HG02610 (cell line): ENCODE results near the gene SLC11A1.

Source experiments
- ATAC-seq: cut with Tn5 transposase; IDR thresholded peaks from one replicate; pipeline ENCODE4 v1.9.1; 2021; ENCODE audit warnings: mild to moderate bottlenecking, moderate library complexity; ENCODE audit not compliant: unreplicated experiment

The SLC11A1 gene

GRCh38 chr2:218366621-218367414 lies 15.3 kb upstream of the SLC11A1 start:
- no peak for ATAC-seq

- ATAC-seq: peak; percentile 97
Measured at GRCh38 chr2:218367415-218368149, 14.5 kb upstream of the SLC11A1 start.

- no peak for ATAC-seq
Measured at GRCh38 chr2:218368150-218368528, 13.9 kb upstream of the SLC11A1 start.

- ATAC-seq: no peak
Measured at GRCh38 chr2:218368621-218369153, 13.4 kb upstream of the SLC11A1 start.

- ATAC-seq: no peak
Measured at GRCh38 chr2:218369330-218369729, 12.7 kb upstream of the SLC11A1 start.

DNA sequence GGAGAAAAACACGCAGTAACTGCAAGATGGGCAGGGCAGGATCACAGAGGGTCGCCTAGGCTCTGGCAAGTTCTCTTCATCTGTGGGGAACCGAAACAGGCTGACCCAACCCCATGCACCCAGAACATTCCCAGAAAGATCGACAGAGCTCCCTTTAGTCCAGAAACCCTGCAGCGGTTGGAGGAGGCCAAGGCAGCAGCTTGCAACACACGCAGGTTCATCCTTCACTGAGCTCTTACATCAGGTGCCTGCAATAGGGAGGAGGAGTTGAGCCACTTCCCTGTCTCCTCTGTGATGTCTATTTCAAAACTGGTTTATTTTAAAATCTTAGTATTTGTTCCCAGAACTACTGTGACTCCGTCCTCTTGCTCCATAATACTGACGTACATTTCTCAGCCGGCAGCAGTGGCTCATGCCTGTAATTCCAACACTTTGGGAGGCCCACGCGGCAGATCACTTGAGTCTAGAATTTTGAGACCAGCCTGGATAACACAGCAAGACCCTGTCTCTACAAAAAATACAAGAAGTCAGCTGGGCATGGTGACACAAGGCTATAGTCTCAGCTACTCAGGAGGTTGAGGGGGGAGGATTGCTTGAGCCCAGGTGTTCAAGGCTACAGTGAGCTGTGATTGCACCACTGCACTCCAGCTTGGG lies 11.5 kb upstream of the SLC11A1 start:
- no peak for ATAC-seq

DNA sequence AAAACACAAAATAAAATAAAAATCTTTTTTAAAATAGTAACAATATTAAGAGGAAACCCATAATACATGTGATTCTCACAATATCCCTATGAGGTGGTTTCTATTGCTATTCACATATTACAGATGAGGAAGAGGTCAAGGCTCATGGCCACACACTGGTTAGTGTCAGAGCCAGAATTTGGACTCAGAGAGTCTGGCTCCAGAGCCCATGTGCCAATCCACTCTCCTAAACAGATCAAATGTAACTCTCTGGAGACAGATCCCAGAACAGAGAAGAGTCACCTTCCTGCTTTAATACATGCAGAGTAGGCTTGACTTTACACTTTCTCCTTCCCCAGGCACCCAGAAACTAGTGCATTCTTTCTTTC lies 10.1 kb upstream of the SLC11A1 start:
- ATAC-seq: no peak

DNA sequence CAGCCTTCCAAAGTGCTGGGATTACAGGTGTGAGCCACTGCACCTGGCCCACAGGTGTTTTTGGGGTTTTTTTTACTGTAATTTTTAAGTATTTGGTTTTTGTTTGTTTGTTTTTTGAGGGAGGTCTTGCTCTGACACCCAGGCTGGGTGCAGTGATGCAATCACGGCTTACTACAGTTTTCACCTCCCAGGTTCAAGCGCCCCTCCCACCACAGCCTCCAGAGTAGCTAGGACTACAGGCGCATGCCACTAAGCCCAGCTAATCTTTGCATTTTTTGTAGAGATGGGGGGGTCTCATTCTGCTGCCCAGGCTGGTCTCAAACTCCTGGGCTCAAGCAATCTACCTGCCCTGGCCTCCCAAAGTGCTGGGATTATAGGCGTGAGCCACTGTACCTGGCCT lies 7.3 kb upstream of the SLC11A1 start:
- no peak for ATAC-seq

GRCh38 chr2:218375212-218375611 lies 6.9 kb upstream of the SLC11A1 start:
- ATAC-seq: no peak

DNA sequence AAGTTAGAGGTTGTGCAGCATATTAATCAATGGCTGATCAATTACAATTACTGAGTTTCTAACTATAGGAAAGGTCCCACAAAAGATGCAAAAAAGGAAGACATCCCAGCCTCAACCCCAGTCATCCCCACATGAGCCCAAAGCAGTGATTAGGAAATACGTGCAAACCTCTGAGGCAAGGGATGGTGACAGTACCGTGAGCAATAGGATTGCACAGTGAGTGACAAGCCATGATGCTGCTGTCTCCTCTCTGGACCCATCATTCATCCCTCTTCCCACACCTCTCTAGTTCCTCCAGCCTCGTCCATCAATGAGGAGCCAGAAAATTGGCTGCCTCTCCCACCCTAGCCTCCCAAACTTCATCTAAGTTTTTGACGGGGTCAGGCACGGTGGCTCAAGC lies 4.0 kb upstream of the SLC11A1 start:
- no peak for ATAC-seq

DNA sequence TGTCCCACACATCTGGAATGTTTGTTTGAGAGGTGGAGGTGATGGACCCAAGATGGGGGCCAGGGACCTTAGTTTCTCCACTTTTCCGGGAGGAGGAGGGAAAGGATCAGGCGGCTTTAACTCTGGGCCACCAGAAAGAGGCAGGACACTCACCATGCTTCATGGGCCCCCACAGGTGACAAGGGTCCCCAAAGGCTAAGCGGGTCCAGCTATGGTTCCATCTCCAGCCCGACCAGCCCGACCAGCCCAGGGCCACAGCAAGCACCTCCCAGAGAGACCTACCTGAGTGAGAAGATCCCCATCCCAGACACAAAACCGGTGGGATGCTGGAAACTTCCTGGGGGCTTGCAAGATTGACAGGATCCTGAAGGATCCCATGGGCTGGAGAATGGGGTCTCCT lies 712 bp downstream of the SLC11A1 start:
- ATAC-seq: no peak

GRCh38 chr2:218383892-218384519 lies 1.9 kb downstream of the SLC11A1 start:
- no peak for ATAC-seq

DNA sequence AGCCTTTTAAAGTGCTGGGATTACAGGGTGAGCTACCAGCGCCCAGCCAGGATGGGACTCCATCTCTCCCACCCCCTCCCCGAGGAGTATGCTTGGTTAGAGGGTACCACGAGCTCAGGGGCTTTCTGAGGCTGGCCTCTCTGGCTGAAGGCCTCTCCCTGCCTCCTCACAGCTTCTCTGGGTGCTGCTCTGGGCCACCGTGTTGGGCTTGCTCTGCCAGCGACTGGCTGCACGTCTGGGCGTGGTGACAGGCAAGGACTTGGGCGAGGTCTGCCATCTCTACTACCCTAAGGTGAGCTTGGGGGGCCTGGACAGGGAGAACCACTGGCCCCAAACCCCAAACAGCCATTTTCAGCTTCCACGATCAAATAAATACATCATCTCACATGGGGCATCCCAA lies 2.9 kb downstream of the SLC11A1 start:
- no peak for ATAC-seq

DNA sequence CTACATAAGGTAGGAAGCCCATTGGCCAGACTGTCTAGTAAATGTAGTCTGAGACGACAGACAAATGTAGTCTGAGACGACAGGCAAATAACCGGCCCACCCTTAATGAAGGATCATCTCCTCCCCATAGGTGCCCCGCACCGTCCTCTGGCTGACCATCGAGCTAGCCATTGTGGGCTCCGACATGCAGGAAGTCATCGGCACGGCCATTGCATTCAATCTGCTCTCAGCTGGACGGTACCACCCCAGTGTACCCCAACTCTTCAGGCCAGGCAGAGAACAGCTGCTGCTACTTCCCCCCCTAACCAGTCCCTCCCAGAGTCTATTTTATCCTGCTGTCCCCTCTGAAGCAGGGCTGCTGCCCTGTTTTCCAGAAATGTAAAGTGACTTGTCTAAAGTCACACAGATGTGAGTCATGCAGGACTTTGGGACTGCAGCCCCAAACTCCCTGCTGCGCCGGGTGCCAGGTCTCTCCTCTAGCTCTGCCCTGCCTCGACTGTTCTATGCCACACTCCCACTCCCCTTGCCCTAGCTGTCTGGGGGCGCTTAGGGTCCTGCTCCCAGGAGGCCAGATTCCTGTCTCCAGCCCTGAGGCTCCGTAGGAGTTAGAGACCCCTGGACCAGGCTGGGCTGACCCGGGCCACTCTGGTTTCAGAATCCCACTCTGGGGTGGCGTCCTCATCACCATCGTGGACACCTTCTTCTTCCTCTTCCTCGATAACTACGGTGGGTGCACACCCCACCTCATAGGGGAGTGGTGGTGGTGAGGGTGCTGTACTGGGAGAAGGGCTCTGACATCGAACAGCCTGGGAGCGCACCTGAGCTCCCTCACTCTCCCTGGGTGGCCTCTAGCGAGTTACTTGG lies 4.7 kb downstream of the SLC11A1 start:
- no peak for ATAC-seq

- ATAC-seq: no peak
Measured at GRCh38 chr2:218387369-218388194, 5.5 kb downstream of the SLC11A1 start.

DNA sequence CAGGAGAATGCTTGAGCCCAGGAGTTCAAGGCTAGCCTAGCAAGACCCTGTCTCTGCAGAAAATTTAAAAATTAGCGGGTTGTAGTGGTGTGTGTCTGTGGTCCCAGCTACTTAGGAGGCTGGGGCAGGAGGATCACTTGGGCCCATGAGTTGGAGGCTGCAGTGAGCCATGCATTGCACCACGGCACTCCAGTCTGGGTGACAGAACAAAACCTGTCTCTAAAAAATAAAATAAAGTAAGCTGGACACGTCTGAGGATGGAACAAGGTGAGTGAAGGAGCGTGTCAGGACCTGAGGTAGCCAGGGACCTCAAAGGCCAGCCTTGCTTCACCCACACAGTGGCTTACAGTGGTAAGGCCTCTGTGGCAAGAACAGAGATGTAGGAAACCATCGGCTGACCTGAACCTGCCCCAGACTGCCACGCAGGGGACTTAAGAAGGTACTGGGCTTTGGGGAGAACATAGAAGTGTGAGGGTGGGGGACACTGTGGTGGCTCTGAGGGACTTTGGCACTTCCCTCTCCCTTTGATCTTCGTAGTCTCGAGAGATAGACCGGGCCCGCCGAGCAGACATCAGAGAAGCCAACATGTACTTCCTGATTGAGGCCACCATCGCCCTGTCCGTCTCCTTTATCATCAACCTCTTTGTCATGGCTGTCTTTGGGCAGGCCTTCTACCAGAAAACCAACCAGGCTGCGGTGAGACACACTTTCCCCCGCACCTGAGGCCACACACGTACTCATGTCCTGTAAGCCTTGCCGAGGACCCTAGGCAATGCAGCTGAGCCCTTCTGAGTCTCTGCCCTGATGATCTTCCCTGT lies 7.5 kb downstream of the SLC11A1 start:
- no peak for ATAC-seq

- no peak for ATAC-seq
Measured at GRCh38 chr2:218391202-218391601, 9.1 kb downstream of the SLC11A1 start.

GRCh38 chr2:218392459-218392858 lies 10.4 kb downstream of the SLC11A1 start:
- ATAC-seq: no peak
